GM13976 (cell line): Measurements from ENCODE around the gene SOX21.

Experiments used
- DNase-seq: peaks from one replicate; pipeline ENCODE4 v3.0.0; 2012; ENCODE audit warnings: low spot score
- in situ Hi-C: fragments of 300-500 bp; cut with MboI; formaldehyde crosslinking; loops from one replicate; pipeline ENCODE4 v1.12.0; 2022; ENCODE audit warnings: low sequenced_read_pairs, mixed read lengths, inconsistent platforms; ENCODE audit not compliant: unreplicated experiment
- TF ChIP-seq, protein P1 (sequence below): IDR thresholded peaks from 2 replicates; pipeline ENCODE4 v1.5.1; 2012; ENCODE audit warnings: borderline replicate concordance, mild to moderate bottlenecking; ENCODE audit not compliant: insufficient read depth; ENCODE audit errors: extremely low read depth, missing control alignments, control extremely low read depth

The SOX21 gene

DNA sequence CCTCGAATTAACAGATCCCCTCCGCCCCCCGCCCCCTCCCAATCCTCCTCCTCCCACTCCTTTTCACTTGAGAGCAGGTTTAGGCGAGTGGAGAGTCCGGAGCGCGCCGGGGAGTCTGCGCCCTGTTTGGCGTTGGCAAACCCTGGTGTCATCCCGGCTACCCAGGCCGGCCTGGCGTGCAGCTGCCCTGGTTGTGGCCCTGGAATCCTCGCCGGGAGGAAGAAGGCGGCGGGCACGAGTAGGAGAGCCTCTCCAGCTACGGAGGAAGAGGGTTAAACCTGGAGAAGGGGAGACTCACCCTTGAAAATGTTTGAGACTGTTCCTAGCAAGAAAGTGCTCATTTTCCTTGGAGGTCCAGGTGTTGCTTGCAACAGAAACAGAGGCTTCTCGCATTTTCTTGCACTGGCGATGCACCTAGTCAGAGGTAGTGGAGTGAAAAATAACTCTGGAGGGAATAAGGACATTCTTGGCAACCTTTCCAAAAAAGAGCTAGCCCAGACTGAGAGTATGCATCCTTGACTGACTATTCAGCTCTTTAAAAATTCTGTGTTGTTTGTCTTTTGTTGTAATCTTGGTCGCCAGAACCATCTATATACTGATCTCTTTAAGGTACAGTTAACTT is 1.3 kb upstream of the SOX21 start:
- in situ Hi-C loops = no loop called here
- TF ChIP-seq, protein P1, sequence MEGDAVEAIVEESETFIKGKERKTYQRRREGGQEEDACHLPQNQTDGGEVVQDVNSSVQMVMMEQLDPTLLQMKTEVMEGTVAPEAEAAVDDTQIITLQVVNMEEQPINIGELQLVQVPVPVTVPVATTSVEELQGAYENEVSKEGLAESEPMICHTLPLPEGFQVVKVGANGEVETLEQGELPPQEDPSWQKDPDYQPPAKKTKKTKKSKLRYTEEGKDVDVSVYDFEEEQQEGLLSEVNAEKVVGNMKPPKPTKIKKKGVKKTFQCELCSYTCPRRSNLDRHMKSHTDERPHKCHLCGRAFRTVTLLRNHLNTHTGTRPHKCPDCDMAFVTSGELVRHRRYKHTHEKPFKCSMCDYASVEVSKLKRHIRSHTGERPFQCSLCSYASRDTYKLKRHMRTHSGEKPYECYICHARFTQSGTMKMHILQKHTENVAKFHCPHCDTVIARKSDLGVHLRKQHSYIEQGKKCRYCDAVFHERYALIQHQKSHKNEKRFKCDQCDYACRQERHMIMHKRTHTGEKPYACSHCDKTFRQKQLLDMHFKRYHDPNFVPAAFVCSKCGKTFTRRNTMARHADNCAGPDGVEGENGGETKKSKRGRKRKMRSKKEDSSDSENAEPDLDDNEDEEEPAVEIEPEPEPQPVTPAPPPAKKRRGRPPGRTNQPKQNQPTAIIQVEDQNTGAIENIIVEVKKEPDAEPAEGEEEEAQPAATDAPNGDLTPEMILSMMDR = no peak
- no peak for DNase-seq

DNA sequence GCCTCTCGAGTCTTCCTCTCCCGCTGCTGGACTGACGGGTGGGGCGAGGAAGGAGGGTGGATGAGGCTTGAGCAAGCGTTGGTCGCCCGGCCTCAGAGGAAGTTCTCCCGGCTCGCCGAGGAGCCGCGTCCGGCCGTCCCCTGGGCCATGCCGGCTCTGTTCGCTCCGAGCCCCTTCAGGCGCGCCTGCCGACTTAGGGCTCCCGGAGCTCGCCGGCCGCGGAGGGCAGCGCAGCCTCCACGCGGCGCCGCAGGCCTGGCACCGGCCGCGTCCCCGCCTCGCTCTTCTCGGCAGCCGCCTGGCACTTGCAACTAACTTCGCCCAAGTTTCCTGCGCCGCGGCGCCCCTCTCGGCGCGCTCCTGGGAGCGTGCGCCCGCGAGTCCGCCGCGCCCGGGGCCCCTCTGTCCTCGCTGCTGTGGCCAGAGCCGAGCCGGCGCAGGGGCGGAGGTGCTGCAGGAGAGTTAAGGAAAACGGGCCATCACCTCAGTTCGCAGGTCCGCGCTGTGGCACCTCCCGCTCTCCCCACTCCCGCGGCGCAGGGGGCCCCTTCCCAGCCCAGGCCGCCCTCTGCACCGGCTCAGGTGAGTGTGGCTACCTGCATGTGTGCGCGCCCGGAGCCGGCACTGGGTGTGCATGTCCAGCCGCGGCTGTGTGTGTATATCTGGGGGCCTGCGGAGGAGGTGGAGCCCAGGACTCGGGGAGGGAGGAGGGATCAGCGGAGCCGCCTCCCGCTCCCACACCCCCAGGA is 641 bp upstream of the SOX21 start:
- TF ChIP-seq, protein P1 = no peak
- DNase-seq = peak; percentile 49
- in situ Hi-C loops = no loop called here

DNA sequence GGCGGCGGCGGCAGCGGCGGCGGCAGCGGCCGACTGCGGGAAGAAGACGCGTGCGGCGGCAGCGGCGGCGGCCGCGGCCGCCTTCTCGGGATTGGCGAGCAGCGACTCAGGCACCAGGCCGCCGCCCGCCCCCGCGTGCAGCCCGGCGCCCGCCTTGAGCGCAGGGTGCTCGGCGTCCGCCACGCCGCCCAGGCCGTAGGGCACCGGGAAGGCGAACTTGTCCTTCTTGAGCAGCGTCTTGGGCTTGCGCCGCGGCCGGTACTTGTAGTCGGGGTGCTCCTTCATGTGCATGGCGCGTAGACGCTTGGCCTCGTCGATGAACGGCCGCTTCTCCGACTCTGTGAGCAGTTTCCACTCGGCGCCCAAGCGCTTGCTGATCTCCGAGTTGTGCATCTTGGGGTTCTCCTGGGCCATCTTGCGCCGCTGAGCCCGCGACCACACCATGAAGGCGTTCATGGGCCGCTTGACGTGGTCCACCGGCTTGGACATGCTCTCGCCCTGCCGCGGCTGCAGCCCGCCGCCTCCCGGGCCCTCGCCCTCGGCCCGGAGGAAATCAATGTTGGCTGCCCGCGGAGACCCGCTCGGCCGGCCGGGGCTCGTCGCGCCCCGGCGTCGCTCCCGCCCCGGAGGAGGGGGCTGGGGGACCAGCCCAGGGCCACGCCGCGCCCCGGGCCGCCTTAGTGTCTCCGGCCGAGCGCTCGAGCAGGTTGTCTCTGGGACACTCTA is 621 bp downstream of the SOX21 start:
- DNase-seq = peak; percentile 52
- in situ Hi-C loops = no loop called here
- TF ChIP-seq, protein P1 = no peak

DNA sequence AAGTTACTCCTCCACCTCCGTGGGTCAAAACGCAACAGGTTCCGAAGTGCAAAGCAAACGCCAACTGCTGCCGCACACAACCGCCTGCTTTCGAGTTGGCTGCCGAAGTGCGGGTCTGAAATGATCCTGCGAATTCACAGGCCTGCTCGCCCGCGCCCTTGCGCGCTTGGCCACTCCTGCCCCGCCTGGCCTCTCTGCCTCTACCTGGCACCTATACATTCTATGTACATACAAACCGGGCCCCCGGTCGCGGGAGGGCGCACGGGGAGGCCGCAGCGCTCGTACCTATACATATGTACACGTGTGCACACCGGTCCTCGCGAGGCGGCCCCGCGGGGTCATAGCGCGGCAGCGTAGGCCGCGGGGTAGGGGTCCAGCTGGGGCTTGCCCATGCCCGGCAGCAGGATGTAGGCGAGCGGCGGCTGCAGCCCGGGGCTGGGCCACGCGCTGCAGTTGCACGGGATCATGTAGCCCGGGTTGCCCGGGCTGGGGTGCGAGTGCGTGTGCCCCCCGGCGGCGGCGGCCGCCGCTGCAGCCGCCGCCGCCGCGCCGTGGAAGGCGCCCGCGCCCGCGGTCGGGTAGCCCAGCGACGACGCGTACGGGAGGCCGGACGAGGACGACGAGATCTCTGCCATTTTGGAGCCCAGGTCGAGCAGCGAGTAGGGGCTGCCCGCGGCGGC is 1.3 kb downstream of the SOX21 start:
- TF ChIP-seq, protein P1 = no peak
- in situ Hi-C loops = no loop called here
- DNase-seq = peak; percentile 69

DNA sequence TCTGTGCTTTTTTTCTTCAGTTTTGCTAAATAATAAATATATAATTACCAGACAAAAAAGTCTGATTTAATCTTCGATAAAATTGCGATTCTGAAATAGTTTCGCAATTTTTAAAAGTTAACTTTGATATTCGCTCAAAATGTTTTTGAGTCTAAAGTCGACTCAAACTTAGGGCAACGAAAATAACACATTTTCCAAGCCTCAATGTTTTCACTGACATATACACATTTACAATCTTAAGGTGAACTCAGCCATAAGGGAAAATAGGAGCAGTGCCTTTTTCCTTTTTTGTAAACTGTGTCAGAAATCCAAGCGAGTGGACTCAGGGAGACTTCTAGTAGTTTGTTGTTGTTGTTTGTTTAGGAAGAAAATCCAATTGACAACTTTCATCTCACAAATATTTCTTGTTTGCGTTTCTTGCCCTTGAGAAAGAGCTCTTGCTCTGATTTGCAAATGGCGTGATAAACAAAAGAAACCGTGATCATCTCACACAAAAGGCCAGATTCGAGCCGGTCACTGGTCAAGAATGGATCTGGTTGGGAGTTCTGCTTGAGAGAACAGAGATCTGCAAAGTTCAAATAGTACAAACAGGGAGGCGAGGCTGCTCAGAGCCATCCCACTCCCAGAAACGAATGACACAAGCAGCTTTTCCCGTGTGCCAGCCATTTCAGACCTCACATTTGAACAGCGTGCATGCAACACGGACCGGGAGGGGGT is 2.1 kb downstream of the SOX21 start:
- DNase-seq = peak; percentile 29
- in situ Hi-C loops = no loop called here
- TF ChIP-seq, protein P1 = no peak
